HepG2 (cell line): ENCODE data around the gene HMGN1. TPM values are rescaled to one million over a fixed set of nuclear protein-coding genes. Genes with fewer than 3 reads are reported as not detected.

Experiments used
- ADNP ChIP-seq: sonication (generic); formaldehyde crosslinking; IDR thresholded peaks from 2 replicates; pipeline ENCODE4 v1.4.0; 2020; ENCODE audit warnings: missing genetic modification reagents
- CSRNP1 ChIP-seq: sonication (generic); formaldehyde crosslinking; IDR thresholded peaks from 2 replicates; pipeline ENCODE4 v1.8.1; 2023; ENCODE audit warnings: mild to moderate bottlenecking, missing genetic modification reagents
- FOXA1 ChIP-seq, 2 experiments: fragments of 450-650 bp in 1 of 2; sonication (generic) in 1 of 2; formaldehyde crosslinking in 1 of 2; IDR thresholded peaks; 2 replicates each; pipeline versions ENCODE4 v1.4.0 to v1.6.1; 2016 to 2020; ENCODE audit warnings: missing genetic modification reagents in 1 of 2
- HNRNPK ChIP-seq: fragments of 200-400 bp; formaldehyde crosslinking; IDR thresholded peaks from 2 replicates; pipeline ENCODE4 v1.6.1; 2018; ENCODE audit warnings: low read length, low read depth, moderate library complexity, mild to moderate bottlenecking; ENCODE audit not compliant: poor library complexity, severe bottlenecking
- JUNB ChIP-seq: sonication (generic); formaldehyde crosslinking; IDR thresholded peaks from 2 replicates; pipeline ENCODE4 v1.8.0; 2022; ENCODE audit warnings: missing genetic modification reagents, mild to moderate bottlenecking, borderline replicate concordance
- NRL ChIP-seq: sonication (generic); formaldehyde crosslinking; IDR thresholded peaks from 2 replicates; pipeline ENCODE4 v1.5.0; 2020; ENCODE audit warnings: missing genetic modification reagents, mild to moderate bottlenecking, moderate library complexity, borderline replicate concordance
- PPARG ChIP-seq: conservative IDR thresholded peaks from 2 replicates; pipeline ENCODE4 v1.6.1; 2016; ENCODE audit warnings: missing biosample characterization, missing genetic modification reagents
- PRMT3 ChIP-seq: sonication (generic); formaldehyde crosslinking; IDR thresholded peaks from 2 replicates; pipeline ENCODE4 v1.8.1; 2022; ENCODE audit warnings: low read depth, mild to moderate bottlenecking, moderate library complexity, missing genetic modification reagents, borderline replicate concordance
- RBFOX2 ChIP-seq: fragments of 200-400 bp; formaldehyde crosslinking; IDR thresholded peaks from 2 replicates; pipeline ENCODE4 v1.6.1; 2017; ENCODE audit warnings: low read depth, mild to moderate bottlenecking, low read length
- SATB2 ChIP-seq: sonication (generic); formaldehyde crosslinking; IDR thresholded peaks from 2 replicates; pipeline ENCODE4 v1.5.0; 2020; ENCODE audit warnings: missing genetic modification reagents
- SP4 ChIP-seq: sonication (generic); formaldehyde crosslinking; IDR thresholded peaks from 2 replicates; pipeline ENCODE4 v1.8.1; 2023; ENCODE audit warnings: mild to moderate bottlenecking, missing genetic modification reagents
- TCF7 ChIP-seq: sonication (generic); IDR thresholded peaks from 2 replicates; pipeline ENCODE4 v1.6.1; 2016; ENCODE audit warnings: antibody characterized with exemption, low read depth
- WIZ ChIP-seq: sonication (generic); formaldehyde crosslinking; IDR thresholded peaks from 2 replicates; pipeline ENCODE4 v1.5.1; 2020; ENCODE audit warnings: mild to moderate bottlenecking, missing genetic modification reagents
- ZMYM3 ChIP-seq: sonication (generic); formaldehyde crosslinking; IDR thresholded peaks from 2 replicates; pipeline ENCODE4 v1.5.1; 2020; ENCODE audit warnings: mild to moderate bottlenecking, missing genetic modification reagents
- ZNF263 ChIP-seq: sonication (generic); formaldehyde crosslinking; IDR thresholded peaks from 2 replicates; pipeline ENCODE4 v1.4.0; 2020; ENCODE audit warnings: missing genetic modification reagents
- ZNF556 ChIP-seq: sonication (generic); formaldehyde crosslinking; IDR thresholded peaks from 2 replicates; pipeline ENCODE4 v1.4.0; 2020; ENCODE audit warnings: mild to moderate bottlenecking, missing genetic modification reagents, borderline replicate concordance
- ZNF891 ChIP-seq: sonication (generic); formaldehyde crosslinking; IDR thresholded peaks from 2 replicates; pipeline ENCODE4 v1.5.0; 2020; ENCODE audit warnings: mild to moderate bottlenecking, missing genetic modification reagents
- polyA plus RNA-seq, 8 experiments: library from polyadenylated mRNA; depleted of rRNA in 3 of 8; stranded (reverse) in 7 of 8; unstranded in 1 of 8; fragments of >200 nt; fragmentation: Illumina TruSeq in 4 of 8; extraction: Trizol in 4 of 8; gene quantifications; 2 replicates each; pipeline versions ENCODE4 v1.2.1 to v1.2.3, GENCODE V29; 2011 to 2016; ENCODE audit warnings: low read depth in 4 of 8, missing spikeins in 1 of 8, mixed read lengths in 1 of 8; ENCODE audit not compliant: insufficient read depth in 1 of 8
- total RNA-seq, 5 experiments: library from RNA; depleted of rRNA; stranded (reverse); fragments of >200 nt; fragmentation: Illumina TruSeq; extraction: Trizol; gene quantifications; 2 replicates each; pipeline ENCODE4 v1.2.3, GENCODE V29; 2016; ENCODE audit warnings: low read depth in 1 of 5

The HMGN1 gene
- total and polyA plus RNA-seq, 2 of the 13 experiments (the other 11 are each of a cell fraction or from before 2014, with no cell fraction given): 104 to 286 TPM

DNA sequence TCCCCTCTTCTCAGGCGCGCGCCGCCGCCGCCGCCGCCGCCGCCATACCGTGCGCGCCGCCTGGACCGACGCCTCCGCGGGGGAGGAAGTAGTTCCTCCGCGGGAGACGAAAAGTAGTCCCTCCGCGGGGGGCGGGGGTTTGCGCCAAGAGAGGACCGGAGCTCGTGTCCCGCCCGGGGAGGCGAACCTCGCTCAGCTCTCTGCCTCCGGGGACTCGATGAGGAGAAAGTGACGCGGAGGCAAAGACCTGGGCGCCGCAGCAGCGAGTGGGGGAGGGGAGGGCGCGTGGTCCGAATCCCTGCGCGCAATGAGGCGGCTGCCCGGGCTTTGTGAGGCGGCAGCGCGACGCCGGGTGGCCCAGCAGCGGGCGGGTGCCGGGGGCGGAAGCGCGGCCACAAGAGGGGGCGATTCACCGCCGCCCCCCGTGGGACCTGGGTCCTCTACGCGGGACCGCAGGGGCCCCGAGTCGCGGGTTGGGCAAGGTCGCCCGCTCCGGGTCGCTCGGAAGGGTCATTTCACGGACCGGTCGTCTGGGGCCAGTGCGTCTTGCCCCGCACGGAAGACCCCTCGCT, 35.2 kb downstream of the HMGN1 start, which contains the start of gene BRWD1 (continued):
- TF ChIP-seq FOXA1 (IDR thresholded peaks at IDR 0.05): no peak
- TF ChIP-seq FOXA1 (CRISPR knock-in tag; IDR thresholded peaks at IDR 0.05): no peak
- TF ChIP-seq CSRNP1 (CRISPR knock-in tag): peak; percentile 75; the same call in 1 of the 2 replicates
- peak; percentile 53; the same call in 1 of the 2 replicates for TF ChIP-seq WIZ (CRISPR knock-in tag)
- TF ChIP-seq NRL: 0 out of 2 replicates have a peak, but pooled peaks have one; percentile 31
- peak; percentile 20; the same call in 1 of the 2 replicates for TF ChIP-seq ZMYM3
- 0 out of 2 replicates have a peak, but pooled peaks have one; percentile 38 for TF ChIP-seq JUNB (CRISPR knock-in tag)
- no peak for TF ChIP-seq PPARG (CRISPR knock-in tag)
- TF ChIP-seq ADNP (CRISPR knock-in tag): no peak
- peak; percentile 60; the same call in 1 of the 2 replicates for TF ChIP-seq ZNF263 (CRISPR knock-in tag)
- TF ChIP-seq ZNF556 (CRISPR knock-in tag): peak; percentile 91
- TF ChIP-seq HNRNPK: peak; percentile 64
- TF ChIP-seq PRMT3: peak; percentile 92; the same call in 1 of the 2 replicates
- no peak for TF ChIP-seq TCF7
- no peak for TF ChIP-seq ZNF891
- TF ChIP-seq RBFOX2: peak; percentile 94
- TF ChIP-seq SP4 (CRISPR knock-in tag): peak; percentile 87
- TF ChIP-seq SATB2 (CRISPR knock-in tag): peak; percentile 78; the same call in 1 of the 2 replicates
